Medulla oblongata (tissue), 1 donor: ENCODE results near the gene CLEC18B.
"Not testable (repeated sequence)": the region's sequence is repeated elsewhere in the genome, so short reads cannot be mapped to it uniquely, and the experiment has no call there.

ENCODE experiments used
- DNase-seq: peaks from one replicate; pipeline ENCODE4 v3.0.0-alpha.2; 2015; ENCODE audit errors: extremely low spot score

Gene CLEC18B

DNA sequence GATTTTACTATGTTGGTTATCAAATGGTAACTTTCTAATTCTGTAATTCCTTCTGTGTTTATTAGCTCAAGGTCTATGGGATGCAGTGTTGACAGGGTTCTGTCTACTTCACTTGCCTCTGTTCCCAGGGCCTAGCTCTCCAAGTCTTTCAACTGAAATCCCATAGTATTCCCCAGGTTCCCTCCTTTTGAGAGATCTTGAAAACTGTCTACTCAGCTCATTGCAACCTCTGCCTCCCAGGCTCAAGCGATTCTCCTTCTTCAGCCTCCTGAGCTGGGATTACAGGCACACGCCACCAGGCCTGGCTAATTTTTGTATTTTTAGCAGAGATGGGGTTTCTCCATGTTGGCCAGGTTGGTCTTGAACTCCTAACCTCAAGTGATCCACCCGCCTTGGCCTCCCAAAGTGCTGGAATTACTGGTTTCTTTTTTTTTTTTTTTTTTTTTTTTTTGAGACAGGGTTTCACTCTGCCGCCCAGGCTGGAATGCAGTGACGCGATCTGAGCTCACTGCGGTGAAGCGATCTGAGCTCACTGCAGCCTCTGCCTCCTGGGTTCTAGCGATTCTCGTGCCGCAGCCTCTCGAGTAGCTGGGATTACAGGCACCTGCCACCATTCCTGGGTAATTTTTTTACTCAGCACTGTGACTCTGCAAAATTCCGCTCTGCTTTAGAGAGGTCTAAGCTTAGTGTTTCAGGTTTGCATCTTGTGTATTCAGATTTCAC is 22.5 kb upstream of the CLEC18B start:
- not testable (repeated sequence) for DNase-seq

DNA sequence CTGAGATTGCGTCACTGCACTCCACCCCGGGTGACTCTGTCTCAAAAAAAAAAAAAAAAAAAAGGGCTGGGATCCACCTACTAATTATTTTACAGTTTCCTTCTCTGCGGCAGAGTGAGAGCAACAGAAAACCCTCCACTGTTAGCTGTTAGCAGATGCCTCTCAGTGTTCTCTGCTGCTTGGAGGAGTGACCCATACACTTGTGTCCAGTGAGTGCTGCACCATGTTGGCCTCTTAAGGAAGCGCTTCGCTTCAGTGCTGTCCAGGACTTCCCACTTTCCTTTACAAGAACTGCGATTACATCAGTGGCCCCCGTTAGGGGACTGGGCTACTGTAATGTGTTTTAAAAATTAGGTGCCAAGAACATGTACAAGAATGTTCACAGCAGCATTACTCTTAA is 18.4 kb upstream of the CLEC18B start:
- no peak for DNase-seq

DNA sequence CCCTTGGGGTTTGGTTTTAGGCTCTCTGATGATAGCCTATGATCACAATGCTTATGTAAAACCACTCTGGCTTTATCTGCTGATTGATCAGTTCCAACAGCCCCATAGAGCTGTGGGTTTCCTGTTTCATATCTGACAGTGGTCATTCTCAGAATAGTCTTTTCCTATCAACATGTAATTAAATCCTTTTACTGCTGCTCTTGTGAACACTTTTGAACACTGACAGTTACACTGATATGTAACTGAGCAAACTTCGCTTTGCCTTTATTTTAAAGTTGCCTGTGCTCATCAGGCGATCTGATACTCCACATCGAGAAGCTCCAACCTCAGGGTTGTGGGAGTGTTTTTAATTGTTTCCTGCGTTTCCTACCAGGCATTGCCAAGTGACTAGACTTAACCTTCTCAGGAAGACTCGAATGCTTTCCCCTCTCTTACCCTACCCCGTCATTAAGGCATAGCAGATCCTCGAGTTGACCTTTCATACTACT is 17.3 kb upstream of the CLEC18B start:
- DNase-seq: no peak

DNA sequence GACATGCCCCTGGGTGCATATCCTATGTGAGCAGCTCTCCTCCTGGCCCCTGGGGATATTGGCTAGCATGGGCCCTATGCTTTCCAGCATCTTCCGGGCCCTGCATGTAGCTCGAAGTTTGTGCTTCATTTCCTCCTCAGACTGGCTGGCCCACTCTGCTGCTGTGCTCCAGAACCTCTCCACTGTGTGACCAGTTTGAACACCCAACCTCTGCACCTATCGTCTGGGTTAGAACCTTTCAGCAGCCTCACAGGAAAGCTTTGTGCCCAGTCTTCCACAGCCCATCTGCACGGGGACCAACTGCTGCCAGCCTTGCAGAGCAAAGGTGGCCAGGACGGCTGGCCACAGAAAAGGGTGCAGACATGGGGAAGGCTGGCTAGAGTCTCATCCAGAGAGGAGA is 10.2 kb upstream of the CLEC18B start:
- no peak for DNase-seq

DNA sequence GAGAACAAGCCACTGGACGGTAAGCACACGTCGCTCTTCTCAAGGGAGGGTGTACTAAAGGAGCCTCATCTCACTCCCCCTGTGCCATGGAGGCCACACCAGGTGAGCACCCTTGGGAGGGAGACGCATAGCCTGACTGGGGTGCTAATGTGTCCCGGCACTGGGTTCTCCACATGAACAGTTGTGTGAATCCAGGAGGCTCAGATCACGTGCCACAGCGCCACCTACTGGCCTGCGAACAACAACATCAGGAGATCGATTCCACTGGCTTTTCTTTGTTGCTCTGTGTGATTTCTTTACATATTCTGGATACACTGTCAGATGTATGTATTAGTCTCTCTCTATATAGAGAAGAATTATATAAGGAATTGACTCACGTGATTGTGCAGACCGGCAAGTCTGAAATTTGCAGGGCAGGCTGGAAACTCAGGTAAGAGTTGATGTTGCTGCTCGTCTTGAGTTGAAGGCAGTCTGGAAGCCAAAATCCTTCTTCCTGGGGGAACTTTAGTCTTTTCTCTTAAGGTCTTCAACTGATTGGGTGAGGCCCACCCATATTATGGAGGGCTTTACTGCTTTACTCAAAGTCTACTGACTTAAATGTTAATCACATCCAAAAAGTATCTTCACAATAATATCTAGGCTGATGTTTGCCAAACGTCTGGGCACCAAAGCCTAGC is 8.9 kb upstream of the CLEC18B start:
- DNase-seq: peak; percentile 31

DNA sequence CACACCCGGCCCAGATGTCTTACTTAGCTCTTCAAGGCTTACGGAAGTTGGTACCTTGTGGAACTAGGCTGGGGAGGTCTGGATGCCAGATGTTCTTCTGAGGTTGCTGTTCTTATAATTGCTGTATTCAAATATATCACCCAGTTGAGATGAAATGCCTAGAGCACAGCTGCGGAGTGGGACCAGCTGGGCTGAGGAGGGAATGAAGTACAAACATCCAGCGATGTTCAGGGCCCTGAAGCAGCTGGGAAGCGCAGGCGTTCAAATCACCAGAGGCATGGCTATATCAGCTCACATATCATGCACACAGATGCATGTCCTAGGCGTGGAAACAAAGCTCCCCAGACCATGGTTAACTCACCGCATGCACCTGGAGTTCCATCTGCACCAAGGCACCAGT is 7.2 kb upstream of the CLEC18B start:
- DNase-seq: not testable (repeated sequence)

DNA sequence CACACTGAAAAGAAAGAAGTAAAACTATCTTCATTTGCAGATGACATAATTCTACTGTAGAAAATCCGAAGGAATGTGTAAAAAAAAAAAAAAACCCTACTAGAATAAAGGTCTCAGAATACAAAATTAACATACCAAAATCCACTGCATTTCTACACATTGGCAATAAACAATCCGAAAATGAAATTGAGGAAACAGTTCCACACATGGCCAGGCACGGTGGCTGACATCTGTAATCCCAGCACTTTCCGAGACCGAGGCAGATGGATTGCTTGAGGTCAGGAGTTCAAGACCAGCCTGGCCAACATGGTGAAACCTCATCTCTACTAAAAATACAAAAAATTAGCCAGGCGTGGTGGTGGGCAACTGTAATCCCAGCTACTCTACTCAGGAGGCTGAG is 4.5 kb upstream of the CLEC18B start:
- not testable (repeated sequence) for DNase-seq

DNA sequence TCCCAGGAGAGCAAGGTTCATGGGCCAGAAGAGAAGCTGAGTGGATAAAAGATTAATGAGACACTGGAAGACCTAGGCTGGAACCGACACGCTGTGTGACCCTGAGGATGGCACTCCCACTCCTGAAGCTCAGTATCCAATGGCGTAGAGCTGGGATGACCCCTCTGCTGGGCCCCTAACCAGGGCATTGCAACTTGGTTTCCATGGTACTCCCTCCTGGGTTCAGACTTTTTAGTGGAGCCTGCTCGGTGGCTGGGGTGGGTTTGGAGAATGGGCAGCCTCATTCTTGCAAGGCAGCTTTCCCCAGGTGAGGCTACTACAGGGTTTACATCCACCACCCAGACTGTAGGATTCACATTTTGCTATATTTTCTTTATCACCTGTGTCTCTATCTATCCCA is 2.4 kb upstream of the CLEC18B start:
- DNase-seq: not testable (repeated sequence)

DNA sequence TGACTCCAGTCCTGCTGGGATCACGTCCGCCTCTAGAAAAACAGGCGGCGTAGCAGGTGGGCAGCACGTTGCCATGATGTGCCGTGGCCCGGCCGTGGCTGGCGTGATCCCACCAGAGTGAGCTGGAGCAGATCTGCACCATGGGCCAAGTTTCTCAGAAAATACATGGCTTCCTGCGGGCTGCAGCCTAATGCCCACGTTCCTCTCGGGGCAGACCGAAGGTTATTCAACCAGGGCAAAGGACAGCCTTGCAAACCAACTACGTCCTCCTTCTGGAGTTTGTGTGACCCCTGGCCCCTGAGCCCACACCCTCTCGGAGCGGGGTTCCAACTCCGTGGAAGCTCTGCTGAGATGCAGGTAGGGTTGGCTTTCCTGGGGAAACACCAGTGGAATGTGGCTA is 808 bp upstream of the CLEC18B start:
- not testable (repeated sequence) for DNase-seq

DNA sequence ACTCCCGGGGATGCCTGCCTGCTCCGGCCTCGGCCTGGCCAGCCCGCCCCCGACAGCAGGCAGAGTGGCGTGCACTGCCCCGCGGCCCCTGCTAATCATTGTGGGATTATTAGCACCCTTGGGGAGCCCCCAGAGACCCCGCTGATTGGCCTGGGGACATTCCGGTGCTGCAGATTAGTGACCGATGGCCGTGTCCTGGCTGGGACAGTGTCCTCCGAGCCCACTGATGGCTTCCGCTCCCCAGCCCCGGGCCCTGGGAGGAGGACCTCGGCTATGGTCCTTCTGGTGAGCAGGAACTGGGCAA is 156 bp upstream of the CLEC18B start:
- not testable (repeated sequence) for DNase-seq

DNA sequence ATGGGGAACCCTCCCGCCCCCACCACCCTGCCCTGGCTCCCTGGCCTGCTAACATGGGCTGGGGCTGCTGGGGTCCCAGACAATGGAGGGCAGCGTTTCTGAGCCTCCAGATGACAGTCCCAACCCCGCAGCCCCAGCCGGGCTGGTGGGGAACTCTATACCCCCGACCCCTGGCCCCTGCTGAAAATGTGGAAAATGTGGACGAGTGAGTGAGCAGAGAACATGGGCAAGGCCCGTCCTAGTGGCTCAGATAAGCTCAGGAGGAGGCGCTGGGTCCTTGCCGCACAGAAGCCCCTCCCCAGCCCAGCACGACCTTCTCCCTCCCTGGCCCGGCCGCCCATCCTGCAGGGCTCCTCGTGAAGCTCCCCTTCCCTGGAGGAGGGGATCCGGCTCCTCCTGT is 1.5 kb downstream of the CLEC18B start:
- DNase-seq: not testable (repeated sequence)

DNA sequence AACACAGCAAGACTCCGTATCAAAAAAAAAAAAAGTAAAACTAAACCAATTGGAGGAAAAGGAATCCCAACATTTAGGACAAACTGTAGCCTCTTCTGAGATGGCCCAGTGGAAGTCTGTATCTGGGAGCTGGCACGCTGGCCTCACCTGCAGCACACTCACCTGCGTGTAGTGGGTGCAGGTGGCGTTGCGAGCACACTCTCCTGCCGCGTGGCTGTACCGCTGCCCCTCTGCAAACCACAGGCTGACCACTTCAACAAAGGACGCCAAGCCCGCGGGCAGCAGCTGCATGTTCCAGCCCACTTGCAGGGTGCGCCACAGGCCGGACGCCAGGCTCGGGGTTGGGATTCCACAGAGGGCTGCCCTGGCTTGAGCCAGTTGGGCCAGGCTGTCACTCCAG is 3.4 kb downstream of the CLEC18B start:
- DNase-seq: not testable (repeated sequence)

DNA sequence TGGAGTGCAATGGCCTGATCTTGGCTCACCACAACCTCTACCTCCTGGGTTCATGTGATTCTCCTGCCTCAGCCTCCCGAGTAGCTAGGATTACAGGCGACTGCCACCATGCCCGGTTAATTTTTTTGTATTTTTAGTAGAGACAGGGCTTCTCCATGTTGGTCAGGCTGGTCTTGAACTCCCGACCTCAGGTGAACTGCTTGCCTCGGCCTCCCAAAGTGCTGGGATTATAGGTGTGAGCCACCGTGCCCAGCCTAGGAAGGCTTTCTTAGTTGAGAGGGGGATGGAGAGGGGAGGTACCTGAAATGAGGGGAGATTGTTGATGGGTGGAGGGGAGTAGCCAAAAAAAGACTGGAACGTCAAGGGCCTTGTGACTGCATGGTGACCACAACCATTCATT is 7.4 kb downstream of the CLEC18B start:
- not testable (repeated sequence) for DNase-seq

DNA sequence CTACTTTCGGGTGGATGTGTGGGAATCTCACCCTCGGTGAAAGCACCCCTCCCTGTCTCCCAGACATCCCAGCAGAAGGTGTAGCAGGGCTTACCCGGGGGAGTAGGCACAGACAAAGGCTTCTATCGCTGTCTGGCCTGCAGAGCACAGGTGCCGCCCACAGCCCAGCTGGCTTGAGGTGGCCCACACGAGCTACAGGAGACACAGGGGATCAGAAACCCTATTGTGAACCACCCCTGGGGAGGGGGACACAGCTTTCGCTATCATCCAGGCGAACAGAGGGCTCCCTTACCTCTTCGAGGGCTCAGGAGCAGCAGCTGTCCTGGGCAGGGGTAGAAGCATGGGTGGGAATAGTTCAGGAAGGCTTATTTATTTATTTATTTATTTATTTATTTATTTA is 7.8 kb downstream of the CLEC18B start:
- DNase-seq: not testable (repeated sequence)

DNA sequence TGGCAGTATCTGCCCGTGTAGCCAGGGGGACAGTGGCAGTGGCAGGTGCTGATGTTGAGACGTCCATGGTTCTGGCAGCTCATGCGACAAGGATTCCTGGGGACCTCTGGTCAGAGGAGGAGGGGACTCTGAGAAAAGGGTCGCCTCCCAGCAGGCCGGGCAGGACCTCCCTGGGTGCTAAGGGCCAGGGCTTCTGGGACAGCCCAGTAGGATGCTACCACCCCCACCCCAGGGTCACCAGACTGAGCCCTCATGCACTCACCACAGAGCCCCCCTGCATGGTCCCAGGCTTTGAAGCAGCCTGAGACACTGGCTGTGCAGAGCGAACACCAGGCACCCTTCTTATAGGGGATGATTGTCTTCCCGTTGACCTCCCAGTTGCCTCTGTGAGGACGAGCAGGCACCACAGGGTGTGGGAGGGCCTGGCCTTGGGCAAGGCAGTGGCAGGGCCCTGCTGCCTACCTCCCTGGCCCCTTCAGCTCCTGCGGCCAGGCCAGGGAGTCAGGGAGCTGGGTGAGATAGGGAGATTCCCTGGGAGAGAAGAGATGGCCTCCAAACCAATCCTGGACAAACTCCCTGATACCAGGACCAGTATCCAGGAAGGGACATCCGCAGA is 8.4 kb downstream of the CLEC18B start:
- not testable (repeated sequence) for DNase-seq

DNA sequence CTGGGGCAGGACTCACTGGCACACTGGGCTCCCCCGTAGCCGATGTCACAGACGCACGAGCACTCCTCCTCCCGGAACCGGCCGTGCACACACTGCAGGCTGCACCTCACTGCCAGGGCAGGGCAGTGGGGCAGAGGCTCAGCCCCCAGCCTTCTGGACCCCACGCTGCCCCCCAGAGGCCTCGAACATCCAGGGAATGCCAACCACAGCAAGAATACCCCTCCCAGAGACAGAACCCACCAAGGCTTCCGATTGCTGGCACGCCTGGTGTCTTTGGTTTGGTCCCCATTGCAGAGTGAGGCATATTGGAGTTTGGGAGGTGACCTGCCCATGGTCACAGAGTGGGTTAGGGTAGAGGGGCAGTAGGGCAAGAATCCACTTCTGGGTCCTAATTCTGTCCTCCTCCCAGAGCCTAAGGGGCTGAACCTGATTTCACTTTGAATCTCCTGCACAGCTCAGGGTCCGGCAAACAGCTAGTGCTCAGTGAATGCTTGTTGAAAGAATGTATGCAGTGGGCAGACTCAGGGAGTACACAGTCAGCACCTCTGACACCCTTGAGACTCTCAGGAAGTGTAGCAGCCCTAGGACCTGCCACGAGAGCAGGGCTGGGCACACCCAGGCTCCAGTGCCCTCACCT is 9.0 kb downstream of the CLEC18B start:
- DNase-seq: not testable (repeated sequence)

DNA sequence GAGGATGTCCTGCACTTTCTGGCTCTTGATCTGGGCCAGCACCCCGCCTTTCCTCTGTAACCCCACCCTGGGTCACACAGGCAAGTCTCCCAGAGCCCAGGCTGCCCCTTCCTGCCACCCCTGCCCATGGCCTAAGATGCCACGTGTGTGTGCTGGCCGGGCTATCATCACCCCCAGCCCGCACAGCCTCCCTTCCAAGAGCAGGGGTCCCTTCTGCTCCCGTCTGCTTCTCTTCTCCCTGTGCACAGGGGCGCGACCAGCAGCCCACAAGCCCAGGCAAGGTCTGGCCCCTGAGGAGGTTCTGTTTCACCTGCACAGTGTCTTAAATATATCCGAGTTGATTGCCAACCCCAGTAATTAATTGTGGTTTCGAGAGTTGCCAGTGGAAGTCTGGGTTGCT is 10.3 kb downstream of the CLEC18B start:
- not testable (repeated sequence) for DNase-seq

DNA sequence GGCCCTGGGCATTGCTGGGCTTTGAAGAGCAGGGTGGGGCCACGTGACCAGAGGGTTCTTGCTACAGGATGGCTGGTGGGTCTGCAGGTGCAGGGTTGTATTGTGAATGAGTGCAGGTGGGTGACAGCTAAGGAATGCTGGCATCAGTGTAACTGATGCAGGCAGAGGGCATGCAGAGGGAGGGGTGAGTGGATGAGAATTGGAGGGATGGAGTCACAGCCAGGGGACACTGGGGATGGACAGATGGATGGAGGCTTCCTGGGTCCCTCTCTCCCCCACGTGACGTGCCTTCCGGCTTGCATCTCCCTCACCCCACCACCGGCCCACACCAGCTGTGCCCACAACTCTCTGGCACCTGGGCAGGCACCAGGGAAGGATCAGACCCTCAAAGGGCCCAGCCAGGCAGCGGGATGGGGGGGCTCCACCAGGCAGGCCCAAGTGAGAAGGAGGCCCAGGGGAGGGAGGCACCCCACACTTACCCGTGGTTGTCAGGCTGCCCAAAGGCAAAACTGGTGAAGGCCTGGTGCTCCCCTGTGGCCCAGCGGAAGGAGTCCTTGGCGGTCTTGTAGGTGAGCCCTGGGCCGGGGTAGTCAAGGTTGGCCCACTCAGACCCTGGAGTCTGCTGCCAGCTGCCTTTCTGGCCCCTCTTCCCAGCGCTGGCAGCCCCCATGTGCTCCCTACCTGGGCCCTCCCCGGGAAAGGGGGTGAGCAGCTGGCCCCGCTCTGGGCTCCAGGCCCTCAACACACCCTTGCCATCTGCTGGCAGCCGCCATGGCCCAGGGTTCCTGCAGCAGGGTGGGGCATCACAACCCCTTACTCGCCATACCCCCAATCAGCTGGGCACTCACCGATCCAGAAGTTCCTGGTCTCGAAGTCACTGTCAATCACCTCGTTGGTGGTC is 11.0 kb downstream of the CLEC18B start:
- DNase-seq: not testable (repeated sequence)

DNA sequence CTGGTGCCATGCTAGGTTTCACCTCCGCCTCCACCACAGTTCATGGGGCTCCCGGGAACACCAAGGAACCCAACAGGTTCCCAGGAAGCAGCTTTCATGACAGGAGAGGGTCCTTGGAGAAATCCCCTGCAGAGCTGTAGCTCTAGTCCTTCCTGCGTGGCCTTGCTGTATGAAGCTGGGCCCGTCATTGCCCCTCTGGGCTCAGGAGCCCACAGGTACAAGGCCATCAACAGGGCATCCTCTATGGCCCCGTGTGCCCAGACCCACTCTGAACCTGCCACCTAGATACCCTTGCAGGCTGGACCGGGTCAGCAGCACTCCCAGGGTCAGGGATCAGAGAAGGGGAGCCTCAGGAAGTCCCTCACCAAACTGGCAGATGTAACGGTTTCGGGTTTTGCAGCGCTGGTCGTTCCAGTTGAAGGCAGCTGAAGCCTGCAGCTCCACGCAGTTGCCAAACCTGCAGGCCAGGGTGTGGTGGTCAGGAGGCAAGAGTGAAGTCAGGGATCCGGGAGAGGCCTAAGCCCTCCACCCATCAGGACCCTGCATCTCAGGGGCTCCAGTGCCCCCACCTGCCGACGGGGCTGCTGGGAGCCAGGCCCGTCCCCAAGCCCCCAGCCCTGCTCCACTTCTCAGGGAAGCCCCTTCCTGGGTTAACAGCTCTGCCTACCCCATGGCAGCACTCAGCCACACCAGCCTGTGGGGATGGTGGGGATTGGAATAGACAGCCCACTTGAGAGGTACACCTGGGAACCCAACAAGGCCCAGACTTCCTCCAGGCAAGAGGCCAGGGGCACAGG is 11.9 kb downstream of the CLEC18B start:
- DNase-seq: not testable (repeated sequence)

DNA sequence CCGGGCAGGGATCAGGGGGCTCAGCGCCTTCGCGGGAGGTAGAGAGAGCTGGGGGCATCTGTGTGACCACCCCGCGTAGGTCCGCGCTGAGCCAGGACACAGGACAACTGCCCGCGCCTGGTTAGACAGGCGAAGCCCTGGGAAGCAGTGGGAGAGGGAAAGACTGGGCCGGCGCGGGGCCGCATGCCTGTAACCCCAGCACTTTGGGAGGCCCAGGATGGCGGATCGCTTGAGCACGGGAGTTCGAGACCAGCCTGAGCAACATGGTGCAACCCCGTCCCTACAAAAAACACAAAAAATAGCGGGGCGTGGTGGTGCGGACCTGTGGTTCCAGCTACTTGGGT is 13.9 kb downstream of the CLEC18B start:
- DNase-seq: peak; percentile 2
